ENCODE measurements around the gene NDUFS8. TPM values are rescaled to one million over a fixed set of nuclear protein-coding genes. Genes with fewer than 3 reads are reported as not detected.

The NDUFS8 gene
- total RNA-seq, 3 donors from 2014 or later (not counting 1 experiment from before 2014, with no cell fraction given), result 84.5 to 95.2 (median 90.7) TPM

DNA sequence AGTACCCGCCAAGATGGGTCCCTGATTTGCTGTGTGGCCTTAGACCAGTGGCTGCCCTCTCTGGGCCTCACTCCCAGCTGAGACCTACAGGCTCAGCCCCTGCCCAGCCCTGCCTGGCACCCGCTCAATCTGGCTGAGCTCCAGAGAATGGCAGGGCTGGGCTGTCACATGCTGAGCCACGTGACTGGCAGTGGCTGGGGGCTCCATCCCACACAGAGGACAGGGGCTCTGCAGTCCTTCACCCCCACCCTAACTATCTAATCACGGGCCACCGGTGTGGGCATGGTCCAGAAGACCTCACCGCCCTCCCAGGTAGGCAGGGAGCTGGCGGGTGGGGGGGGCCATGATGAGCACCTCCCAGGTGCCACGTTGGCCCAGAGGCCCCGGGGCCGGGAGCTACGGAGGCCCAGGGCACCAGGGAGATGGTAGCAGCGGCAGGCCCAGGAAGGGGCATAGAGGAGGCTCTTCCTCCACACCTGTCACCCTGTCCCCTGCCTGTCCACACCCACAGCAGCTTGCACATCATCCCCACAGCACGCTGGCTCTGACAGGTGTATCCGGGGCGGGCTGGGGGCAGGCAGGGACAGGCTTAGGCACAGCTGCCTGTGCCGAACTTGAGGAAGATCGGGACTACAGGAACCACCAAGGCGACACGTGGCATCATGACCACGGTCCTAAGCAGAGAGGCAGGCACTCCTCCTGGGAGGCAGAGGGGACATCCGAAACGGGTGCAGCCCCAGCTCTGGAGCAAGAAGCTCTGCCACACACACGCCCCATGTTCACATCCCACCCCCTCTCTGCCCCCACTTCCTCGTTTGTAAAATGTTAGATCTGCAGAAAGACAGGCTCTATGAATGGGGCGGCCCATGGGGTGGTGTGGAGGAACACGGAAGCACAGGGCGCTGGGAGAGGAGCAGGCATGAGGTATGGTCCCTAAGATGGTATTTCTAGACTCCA is 21.8 kb upstream of the NDUFS8 start:
- H3K4me1 Mint-ChIP-seq, result peaks cover 21 to 39% of the 10 kb centered on the region in 2 donors
- no peaks in the 10 kb centered on the region for H3K9me3 Mint-ChIP-seq
- no peaks in the 10 kb centered on the region for H3K27me3 ChIP-seq (ENCODE audit: control insufficient read depth, insufficient read depth, low read length)
- no peaks in the 10 kb centered on the region for H3K9me3 ChIP-seq (ENCODE audit: control insufficient read depth, insufficient read depth, low read length)
- peak overlapping the region in 1 of 2 donors; percentile 88 for H3K27ac Mint-ChIP-seq
- H3K36me3 ChIP-seq (ENCODE audit: control insufficient read depth, insufficient read depth, low read length), result no peaks in the 10 kb centered on the region
- no peaks in the 10 kb centered on the region for H3K36me3 Mint-ChIP-seq
- H3K4me3 ChIP-seq (ENCODE audit: low read length), result no peak overlapping the region
- H3K4me1 ChIP-seq (ENCODE audit: control insufficient read depth, insufficient read depth, low read length), result peaks cover 64% of the 10 kb centered on the region
- peak overlapping the region; percentile 47 for H3K4me3 Mint-ChIP-seq
- WGBS (ENCODE audit: insufficient coverage), result 64% methylated on average over 25 of the region's 27 CpGs
- DNase-seq (no peak), ATAC-seq (peak in 1 of 3 donors; percentile 31)
- no peak overlapping the region for H3K27ac ChIP-seq (ENCODE audit: low read length)
- intact Hi-C loops (cut with micrococcal nuclease), result loop anchor here (10.0 kb wide), 1 partner anchor 196 kb away; no protein-coding TSS in a partner anchor
- no peak for TF ChIP-seq CTCF (IDR thresholded peaks at IDR 0.05)
- H3K27me3 Mint-ChIP-seq (ENCODE audit: low read depth in 2 of 2), result no peaks in the 10 kb centered on the region

- H3K4me3 Mint-ChIP-seq, result peak overlapping the region; percentile 74
- DNase-seq, result no peak
Observed at GRCh38 chr11:68009391-68010089, 20.9 kb upstream of the NDUFS8 start.

More at GRCh38 chr11:68009391-68010089, 20.9 kb upstream of the NDUFS8 start:
- intact Hi-C loops (cut with micrococcal nuclease), result loop anchor here (10.0 kb wide), 1 partner anchor 195 kb away; no protein-coding TSS in a partner anchor
- Histone ChIP-seq H3K27me3 (ENCODE audit: control insufficient read depth, insufficient read depth, low read length) (no peaks in the 10 kb centered on the region), H3K27ac (ENCODE audit: low read length) (peak overlapping the region; percentile 34), H3K36me3 (ENCODE audit: control insufficient read depth, insufficient read depth, low read length) (no peaks in the 10 kb centered on the region), H3K4me3 (ENCODE audit: low read length) (no peak overlapping the region), H3K4me1 (ENCODE audit: control insufficient read depth, insufficient read depth, low read length) (peaks cover 58% of the 10 kb centered on the region), H3K9me3 (ENCODE audit: control insufficient read depth, insufficient read depth, low read length) (no peaks in the 10 kb centered on the region)
- Mint-ChIP-seq H3K27me3 (ENCODE audit: low read depth in 2 of 2) (no peaks in the 10 kb centered on the region), H3K36me3 (no peaks in the 10 kb centered on the region), H3K27ac (peak overlapping the region in 1 of 2 donors; percentile 88), H3K9me3 (no peaks in the 10 kb centered on the region), H3K4me1 (peaks cover 21 to 32% of the 10 kb centered on the region in 2 donors)
- peak in 1 of 3 donors; percentile 38 for ATAC-seq
- no peak for TF ChIP-seq CTCF (IDR thresholded peaks at IDR 0.05)
- WGBS (ENCODE audit: insufficient coverage), result 50% methylated on average over 10 of the region's 12 CpGs
